ENCODE results near the gene TMEM131L. TPM values are rescaled to one million over a fixed set of nuclear protein-coding genes. Genes with fewer than 3 reads are reported as not detected.
A peak's percentile ranks its signal among the peaks of the same experiment; 100 is the strongest.

TMEM131L gene
- total and polyA plus RNA-seq, 7 donors = 0.60 to 27.2 (median 12.1) TPM

- no peaks in the 10 kb centered on the region for H3K27me3 ChIP-seq
- 84 to 88% methylated on average over 8 of the region's 8 CpGs for WGBS, 2 donors
- TF ChIP-seq EP300 (IDR thresholded peaks at IDR 0.05) (no peak), CTCF (IDR thresholded peaks at IDR 0.05) (no peak), POLR2A (IDR thresholded peaks at IDR 0.05) (no peak), POLR2AphosphoS5 (IDR thresholded peaks at IDR 0.05) (no peak)
- peaks cover 0 to 18% (median 1%) of the 10 kb centered on the region in 4 donors for H3K36me3 ChIP-seq
- DNase-seq = no peak
- intact Hi-C loops (cut with DNase I) = no loop called here
- no peaks in the 10 kb centered on the region for H3K9me3 ChIP-seq
- no peak overlapping the region for H3K27ac ChIP-seq
- peaks cover 0 to 30% (median 19%) of the 10 kb centered on the region in 4 donors for H3K4me1 ChIP-seq
- H3K4me3 ChIP-seq = no peak overlapping the region
Measured at GRCh38 chr4:153591441-153591840, 125.3 kb downstream of the TMEM131L start.

- Histone ChIP-seq H3K27ac (no peak overlapping the region), H3K36me3 (peaks cover 0 to 22% (median 1%) of the 10 kb centered on the region in 4 donors), H3K4me1 (peaks cover 0 to 30% (median 19%) of the 10 kb centered on the region in 4 donors), H3K27me3 (no peaks in the 10 kb centered on the region), H3K4me3 (no peak overlapping the region), H3K9me3 (no peaks in the 10 kb centered on the region)
- no peak for DNase-seq
- 94 to 95% methylated on average over 2 of the region's 2 CpGs for WGBS, 2 donors
- intact Hi-C loops (cut with DNase I) = no loop called here
- TF ChIP-seq EP300 (IDR thresholded peaks at IDR 0.05) (no peak), CTCF (IDR thresholded peaks at IDR 0.05) (no peak), POLR2AphosphoS5 (IDR thresholded peaks at IDR 0.05) (no peak), POLR2A (IDR thresholded peaks at IDR 0.05) (no peak)
Measured at GRCh38 chr4:153592064-153592463, 125.9 kb downstream of the TMEM131L start.

GRCh38 chr4:153593161-153593560 is 127.0 kb downstream of the TMEM131L start:
- intact Hi-C loops (cut with DNase I) = no loop called here
- TF ChIP-seq POLR2A (IDR thresholded peaks at IDR 0.05) = no peak
- TF ChIP-seq CTCF (IDR thresholded peaks at IDR 0.05) = no peak
- no peak for TF ChIP-seq POLR2AphosphoS5 (IDR thresholded peaks at IDR 0.05)
- no peak for TF ChIP-seq EP300 (IDR thresholded peaks at IDR 0.05)
- Histone ChIP-seq H3K27ac (peak overlapping the region in 1 of 4 donors; percentile 44), H3K4me1 (peaks cover 0 to 30% (median 19%) of the 10 kb centered on the region in 4 donors), H3K9me3 (no peaks in the 10 kb centered on the region), H3K27me3 (no peaks in the 10 kb centered on the region), H3K36me3 (peaks cover 0 to 30% (median 1%) of the 10 kb centered on the region in 4 donors), H3K4me3 (no peak overlapping the region)
- 95 to 96% methylated on average over 5 of the region's 5 CpGs for WGBS, 2 donors
- no peak for DNase-seq

- H3K27me3 ChIP-seq = no peaks in the 10 kb centered on the region
- intact Hi-C loops (cut with DNase I) = no loop called here
- no peaks in the 10 kb centered on the region for H3K9me3 ChIP-seq
- H3K4me1 ChIP-seq = peaks cover 0 to 30% (median 19%) of the 10 kb centered on the region in 4 donors
- DNase-seq = no peak
- no peak for TF ChIP-seq CTCF (IDR thresholded peaks at IDR 0.05)
- TF ChIP-seq EP300 (IDR thresholded peaks at IDR 0.05) = peak in 1 of 4 donors; percentile 40
- peak in 3 of 4 donors; percentile 32 to 40 (median 38) for TF ChIP-seq POLR2AphosphoS5 (IDR thresholded peaks at IDR 0.05)
- TF ChIP-seq POLR2A (IDR thresholded peaks at IDR 0.05) = no peak
- H3K36me3 ChIP-seq = peaks cover 0 to 30% (median 8%) of the 10 kb centered on the region in 4 donors
- peak overlapping the region in 2 of 4 donors; percentile 43 to 44 for H3K27ac ChIP-seq
- H3K4me3 ChIP-seq = no peak overlapping the region
- 30 to 53% methylated on average over 2 of the region's 2 CpGs for WGBS, 2 donors
Measured at GRCh38 chr4:153594210-153594609, 128.1 kb downstream of the TMEM131L start.
